ENCODE results near the gene GALNTL6.

DNA sequence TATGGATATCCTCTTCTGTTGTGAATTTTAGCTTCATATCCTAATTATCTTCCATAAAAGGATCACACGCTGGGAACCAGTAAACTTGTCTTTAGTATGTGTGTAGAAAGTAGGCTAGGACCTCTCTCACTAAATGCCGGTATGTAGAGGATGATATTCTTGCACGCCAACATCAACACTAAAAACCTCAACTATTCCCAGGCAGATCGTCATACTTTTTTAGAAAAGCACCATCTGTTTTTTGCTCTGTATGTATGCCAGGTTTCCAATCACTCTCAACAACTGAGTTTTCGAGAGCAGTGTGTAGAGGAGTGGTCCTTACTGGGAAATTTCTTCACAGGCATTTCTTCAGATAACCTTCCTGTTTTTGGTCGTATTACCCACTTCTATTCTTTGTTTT, 283.6 kb downstream of the GALNTL6 start:
- TF ChIP-seq, protein P1, sequence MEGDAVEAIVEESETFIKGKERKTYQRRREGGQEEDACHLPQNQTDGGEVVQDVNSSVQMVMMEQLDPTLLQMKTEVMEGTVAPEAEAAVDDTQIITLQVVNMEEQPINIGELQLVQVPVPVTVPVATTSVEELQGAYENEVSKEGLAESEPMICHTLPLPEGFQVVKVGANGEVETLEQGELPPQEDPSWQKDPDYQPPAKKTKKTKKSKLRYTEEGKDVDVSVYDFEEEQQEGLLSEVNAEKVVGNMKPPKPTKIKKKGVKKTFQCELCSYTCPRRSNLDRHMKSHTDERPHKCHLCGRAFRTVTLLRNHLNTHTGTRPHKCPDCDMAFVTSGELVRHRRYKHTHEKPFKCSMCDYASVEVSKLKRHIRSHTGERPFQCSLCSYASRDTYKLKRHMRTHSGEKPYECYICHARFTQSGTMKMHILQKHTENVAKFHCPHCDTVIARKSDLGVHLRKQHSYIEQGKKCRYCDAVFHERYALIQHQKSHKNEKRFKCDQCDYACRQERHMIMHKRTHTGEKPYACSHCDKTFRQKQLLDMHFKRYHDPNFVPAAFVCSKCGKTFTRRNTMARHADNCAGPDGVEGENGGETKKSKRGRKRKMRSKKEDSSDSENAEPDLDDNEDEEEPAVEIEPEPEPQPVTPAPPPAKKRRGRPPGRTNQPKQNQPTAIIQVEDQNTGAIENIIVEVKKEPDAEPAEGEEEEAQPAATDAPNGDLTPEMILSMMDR (IDR thresholded peaks at IDR 0.05): no peak
- no peak for TF ChIP-seq EP300 (IDR thresholded peaks at IDR 0.05)
